ENCODE measurements around the gene MALSU1.
A peak's percentile ranks its signal among the peaks of the same experiment; 100 is the strongest.

Gene MALSU1

DNA sequence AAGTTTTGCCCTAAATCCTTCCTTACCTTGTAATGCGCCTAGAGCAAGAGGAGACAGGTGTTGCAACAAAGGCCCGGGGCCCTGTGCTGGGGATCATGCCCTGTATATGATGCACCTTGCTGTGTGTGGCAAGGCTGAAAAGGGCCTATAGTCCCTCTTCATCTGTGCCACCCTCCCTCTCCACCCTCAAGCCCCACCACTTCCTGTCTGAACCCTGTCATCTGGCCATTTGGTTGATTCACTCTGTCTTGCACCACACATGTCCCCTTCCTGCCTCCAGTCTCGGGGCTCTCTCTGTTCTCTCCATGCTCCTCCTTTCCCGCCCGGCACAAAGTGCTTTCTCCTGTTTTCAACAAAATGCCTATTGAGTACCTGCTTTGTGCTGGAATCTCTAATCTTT is 11.5 kb upstream of the MALSU1 start:
- H3K9ac ChIP-seq (ENCODE audit: low read depth, low read length, poor library complexity, severe bottlenecking), result no peak overlapping the region
- no peaks in the 10 kb centered on the region for H3F3A ChIP-seq (ENCODE audit: low read depth)
- peaks cover 6% of the 10 kb centered on the region for H3K27me3 ChIP-seq (ENCODE audit: insufficient read depth, low read length, poor library complexity, severe bottlenecking)
- H3K4me1 ChIP-seq (ENCODE audit: insufficient read depth, low read length, poor library complexity, severe bottlenecking), result peaks cover 18% of the 10 kb centered on the region
- peak overlapping the region; percentile 27 for H3K4me2 ChIP-seq (ENCODE audit: low read depth, low read length, poor library complexity, severe bottlenecking)
- peak overlapping the region; percentile 78 for H2AFZ ChIP-seq (ENCODE audit: low read length)
- TF ChIP-seq EZH2phosphoT487 (IDR thresholded peaks at IDR 0.05; ENCODE audit: borderline replicate concordance), result no peak
- TF ChIP-seq, protein P1, sequence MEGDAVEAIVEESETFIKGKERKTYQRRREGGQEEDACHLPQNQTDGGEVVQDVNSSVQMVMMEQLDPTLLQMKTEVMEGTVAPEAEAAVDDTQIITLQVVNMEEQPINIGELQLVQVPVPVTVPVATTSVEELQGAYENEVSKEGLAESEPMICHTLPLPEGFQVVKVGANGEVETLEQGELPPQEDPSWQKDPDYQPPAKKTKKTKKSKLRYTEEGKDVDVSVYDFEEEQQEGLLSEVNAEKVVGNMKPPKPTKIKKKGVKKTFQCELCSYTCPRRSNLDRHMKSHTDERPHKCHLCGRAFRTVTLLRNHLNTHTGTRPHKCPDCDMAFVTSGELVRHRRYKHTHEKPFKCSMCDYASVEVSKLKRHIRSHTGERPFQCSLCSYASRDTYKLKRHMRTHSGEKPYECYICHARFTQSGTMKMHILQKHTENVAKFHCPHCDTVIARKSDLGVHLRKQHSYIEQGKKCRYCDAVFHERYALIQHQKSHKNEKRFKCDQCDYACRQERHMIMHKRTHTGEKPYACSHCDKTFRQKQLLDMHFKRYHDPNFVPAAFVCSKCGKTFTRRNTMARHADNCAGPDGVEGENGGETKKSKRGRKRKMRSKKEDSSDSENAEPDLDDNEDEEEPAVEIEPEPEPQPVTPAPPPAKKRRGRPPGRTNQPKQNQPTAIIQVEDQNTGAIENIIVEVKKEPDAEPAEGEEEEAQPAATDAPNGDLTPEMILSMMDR (conservative IDR thresholded peaks at IDR 0.05; ENCODE audit: low read length), result no peak
- peak overlapping the region; percentile 18 for H3K4me3 ChIP-seq (ENCODE audit: low read length, poor library complexity, severe bottlenecking)
- no peaks in the 10 kb centered on the region for H3K36me3 ChIP-seq (ENCODE audit: insufficient read depth, low read length)
- no peaks in the 10 kb centered on the region for H3K9me3 ChIP-seq (ENCODE audit: insufficient read depth, low read depth, low read length)
- no peaks in the 10 kb centered on the region for H3K9me2 ChIP-seq (replicated peaks; ENCODE audit: low read depth, low read length)
- H4K20me1 ChIP-seq (ENCODE audit: insufficient read depth, low read length, poor library complexity, severe bottlenecking), result no peaks in the 10 kb centered on the region
- no peaks in the 10 kb centered on the region for H3K79me2 ChIP-seq (ENCODE audit: insufficient read depth, low read length)

DNA sequence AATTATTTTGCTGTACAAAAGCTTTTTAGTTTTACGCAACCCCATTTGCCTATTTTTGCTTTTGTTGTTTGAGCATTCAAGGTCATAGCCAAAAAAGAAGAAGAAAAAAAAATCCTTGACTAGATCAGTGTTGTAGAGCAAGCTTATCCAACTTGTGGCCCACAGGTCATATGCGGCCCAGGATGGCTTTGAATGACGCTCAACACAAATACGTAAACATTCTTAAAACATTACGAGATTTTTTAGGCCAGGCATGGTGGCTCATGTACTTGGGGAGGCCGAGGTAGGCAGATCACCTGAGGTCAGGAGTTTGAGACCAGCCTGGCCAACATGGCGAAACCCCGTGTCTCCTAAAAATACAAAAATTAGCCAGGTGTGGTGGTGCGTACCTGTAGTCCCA is 8.1 kb upstream of the MALSU1 start:
- TF ChIP-seq, protein P1 (conservative IDR thresholded peaks at IDR 0.05; ENCODE audit: low read length), result no peak
- no peak for TF ChIP-seq EZH2phosphoT487 (IDR thresholded peaks at IDR 0.05; ENCODE audit: borderline replicate concordance)
- no peaks in the 10 kb centered on the region for H3K36me3 ChIP-seq (ENCODE audit: insufficient read depth, low read length)
- H3K9me2 ChIP-seq (replicated peaks; ENCODE audit: low read depth, low read length), result no peaks in the 10 kb centered on the region

DNA sequence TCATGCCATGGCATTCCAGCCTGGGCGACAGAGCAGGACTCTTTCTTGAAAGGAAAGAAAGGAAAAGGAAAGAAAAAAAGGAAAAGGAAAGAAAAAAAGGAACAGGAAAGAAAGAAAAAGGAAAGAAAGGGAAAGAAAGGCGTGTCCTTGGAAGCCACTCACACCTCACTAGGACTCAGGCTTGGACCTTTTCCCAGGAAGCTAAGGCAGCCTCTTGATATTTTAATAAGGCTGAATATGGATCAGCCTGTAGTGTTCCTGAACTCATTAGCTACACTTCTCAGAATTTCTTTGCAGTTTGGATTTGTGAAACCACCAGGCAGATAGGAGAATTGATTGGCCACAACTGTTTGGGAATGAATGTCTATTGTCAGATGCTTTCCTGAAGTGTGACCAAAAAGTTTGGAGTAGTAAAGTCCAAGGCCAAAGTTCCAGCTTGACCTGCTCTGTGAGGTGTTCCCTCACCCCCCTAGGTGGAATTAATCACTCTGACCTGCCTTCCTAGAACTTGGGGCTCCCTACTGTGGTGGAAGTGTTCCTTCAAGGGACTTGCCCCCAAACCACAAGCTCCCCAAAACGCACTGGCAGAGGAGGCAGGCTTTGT is 7.1 kb upstream of the MALSU1 start:
- H3K27me3 ChIP-seq (ENCODE audit: insufficient read depth, low read length, poor library complexity, severe bottlenecking), result peaks cover 48% of the 10 kb centered on the region
- no peak for TF ChIP-seq EZH2phosphoT487 (IDR thresholded peaks at IDR 0.05; ENCODE audit: borderline replicate concordance)
- TF ChIP-seq, protein P1 (conservative IDR thresholded peaks at IDR 0.05; ENCODE audit: low read length), result no peak
- no peaks in the 10 kb centered on the region for H3K36me3 ChIP-seq (ENCODE audit: insufficient read depth, low read length)
- no peaks in the 10 kb centered on the region for H4K20me1 ChIP-seq (ENCODE audit: insufficient read depth, low read length, poor library complexity, severe bottlenecking)
- H3F3A ChIP-seq (ENCODE audit: low read depth), result no peaks in the 10 kb centered on the region
- no peak overlapping the region for H3K9ac ChIP-seq (ENCODE audit: low read depth, low read length, poor library complexity, severe bottlenecking)
- H3K4me2 ChIP-seq (ENCODE audit: low read depth, low read length, poor library complexity, severe bottlenecking), result no peak overlapping the region
- no peak overlapping the region for H3K4me3 ChIP-seq (ENCODE audit: low read length, poor library complexity, severe bottlenecking)
- H3K9me3 ChIP-seq (ENCODE audit: insufficient read depth, low read depth, low read length), result no peaks in the 10 kb centered on the region
- H3K4me1 ChIP-seq (ENCODE audit: insufficient read depth, low read length, poor library complexity, severe bottlenecking), result peaks cover 17% of the 10 kb centered on the region
- no peaks in the 10 kb centered on the region for H3K9me2 ChIP-seq (replicated peaks; ENCODE audit: low read depth, low read length)
- H2AFZ ChIP-seq (ENCODE audit: low read length), result no peak overlapping the region
- no peaks in the 10 kb centered on the region for H3K79me2 ChIP-seq (ENCODE audit: insufficient read depth, low read length)

More for the DNA sequence above, 8.1 kb upstream of the MALSU1 start:
- no peaks in the 10 kb centered on the region for H3K9me3 ChIP-seq (ENCODE audit: insufficient read depth, low read depth, low read length)
- peaks cover 38% of the 10 kb centered on the region for H3K27me3 ChIP-seq (ENCODE audit: insufficient read depth, low read length, poor library complexity, severe bottlenecking)
- no peaks in the 10 kb centered on the region for H3K79me2 ChIP-seq (ENCODE audit: insufficient read depth, low read length)
- no peak overlapping the region for H3K4me3 ChIP-seq (ENCODE audit: low read length, poor library complexity, severe bottlenecking)
- H3K9ac ChIP-seq (ENCODE audit: low read depth, low read length, poor library complexity, severe bottlenecking), result no peak overlapping the region
- H3F3A ChIP-seq (ENCODE audit: low read depth), result no peaks in the 10 kb centered on the region
- no peak overlapping the region for H2AFZ ChIP-seq (ENCODE audit: low read length)
- H3K4me1 ChIP-seq (ENCODE audit: insufficient read depth, low read length, poor library complexity, severe bottlenecking), result peaks cover 18% of the 10 kb centered on the region
- no peak overlapping the region for H3K4me2 ChIP-seq (ENCODE audit: low read depth, low read length, poor library complexity, severe bottlenecking)
- H4K20me1 ChIP-seq (ENCODE audit: insufficient read depth, low read length, poor library complexity, severe bottlenecking), result no peaks in the 10 kb centered on the region

All from Loucy (cell line).